B cell (primary cell): ENCODE results near the gene TPCN1. TPM values are rescaled to one million over a fixed set of nuclear protein-coding genes. Genes with fewer than 3 reads are reported as not detected.

Experiments
- ATAC-seq: fragments of 200-7000 bp; cut with Tn5 transposase; one replicate; pipeline ENCODE4 v1.10.0; 2021; ENCODE audit warnings: low read depth, mild to moderate bottlenecking, moderate number of reproducible peaks, moderate library complexity
- CTCF ChIA-PET: fragments of 350-600 bp; sonication (Branson Sonifier 250); formaldehyde crosslinking; loops from one replicate; lab custom pipeline; 2021; ENCODE audit warnings: antibody characterized with exemption, inconsistent platforms; lab: Charles Lee
- POLR2A ChIA-PET: fragments of 350-600 bp; sonication (Branson Sonifier 250); formaldehyde crosslinking; loops from one replicate; lab custom pipeline; 2021; ENCODE audit warnings: antibody characterized with exemption; lab: Charles Lee
- DNase-seq: peaks from one replicate; pipeline ENCODE4 v3.0.0; 2013
- H2AFZ ChIP-seq: 2 replicates; pipeline ENCODE4 v1.6.1; 2012; ENCODE audit warnings: mild to moderate bottlenecking, low read depth, low read length; ENCODE audit not compliant: insufficient read depth, poor library complexity, severe bottlenecking
- H3K27ac ChIP-seq, 2 donors: 1 replicate in 1 of 2; 2 replicates in 1 of 2; pipeline ENCODE4 v1.5.1; 2012 to 2013; ENCODE audit warnings: low read length in 2 of 2, mild to moderate bottlenecking in 2 of 2, moderate library complexity in 1 of 2
- H3K27me3 ChIP-seq, 4 experiments: fragments of 200-600 bp in 1 of 4; sonication (generic) in 1 of 4; replicated peaks in 1 of 4; 1 replicate in 2 of 4; 2 replicates in 2 of 4; pipeline versions ENCODE4 v1.6.1 to v1.7.0; 2013 to 2016; ENCODE audit warnings: low read length in 3 of 4, mild to moderate bottlenecking in 2 of 4, mixed read lengths in 1 of 4, moderate library complexity in 1 of 4; ENCODE audit not compliant: insufficient read depth in 4 of 4, control insufficient read depth in 3 of 4; ENCODE audit errors: control extremely low read depth in 1 of 4
- H3K36me3 ChIP-seq, 2 experiments: replicated peaks in 1 of 2; 1 replicate in 1 of 2; 2 replicates in 1 of 2; pipeline versions ENCODE4 v1.6.1 to v1.7.1; 2013; ENCODE audit warnings: low read length in 1 of 2; ENCODE audit not compliant: insufficient read depth in 2 of 2, control insufficient read depth in 1 of 2; ENCODE audit errors: control extremely low read depth in 1 of 2, extremely low read depth in 1 of 2
- H3K4me1 ChIP-seq, 2 donors: fragments of 200-600 bp in 1 of 2; sonication (generic) in 1 of 2; 1 replicate in 1 of 2; 2 replicates in 1 of 2; pipeline versions ENCODE4 v1.5.1 to v1.6.1; 2013 to 2017; ENCODE audit warnings: low read length in 2 of 2; ENCODE audit not compliant: control insufficient read depth in 2 of 2, insufficient read depth in 2 of 2
- H3K4me2 ChIP-seq: replicated peaks from 2 replicates; pipeline ENCODE3; 2012; ENCODE audit warnings: mild to moderate bottlenecking, low read depth, low read length; ENCODE audit not compliant: poor library complexity, severe bottlenecking
- H3K4me3 ChIP-seq, 5 experiments: fragments of 200-600 bp in 1 of 5; sonication (generic) in 1 of 5; 1 replicate in 3 of 5; 2 replicates in 2 of 5; pipeline versions ENCODE4 v1.5.1 to v1.7.0; 2011 to 2016; ENCODE audit warnings: low read length in 4 of 5, mild to moderate bottlenecking in 4 of 5, low read depth in 2 of 5, control low read depth in 1 of 5, moderate library complexity in 1 of 5; ENCODE audit not compliant: insufficient read depth in 1 of 5; ENCODE audit errors: control extremely low read depth in 1 of 5, extremely low read depth in 1 of 5
- H3K79me2 ChIP-seq: fragments of 200-600 bp; sonication (generic); one replicate; pipeline ENCODE4 v1.6.0; 2016; ENCODE audit warnings: low read length; ENCODE audit not compliant: control insufficient read depth, insufficient read depth
- H3K9ac ChIP-seq: fragments of 200-600 bp; sonication (generic); 2 replicates; pipeline ENCODE4 v1.6.1; 2017; ENCODE audit warnings: mild to moderate bottlenecking, low read length, moderate library complexity
- H3K9me3 ChIP-seq, 3 donors: one replicate each; pipeline versions ENCODE4 v1.6.1 to v1.7.1; 2013; ENCODE audit warnings: low read length in 2 of 3; ENCODE audit not compliant: control insufficient read depth in 2 of 3, insufficient read depth in 1 of 3; ENCODE audit errors: control extremely low read depth in 1 of 3
- H4K20me1 ChIP-seq: 2 replicates; pipeline ENCODE4 v1.6.0; 2012; ENCODE audit warnings: mild to moderate bottlenecking, low read length; ENCODE audit not compliant: insufficient read depth, control insufficient read depth, poor library complexity, severe bottlenecking
- H3K27ac Mint-ChIP-seq: one replicate; pipeline ENCODE4 v1.8.0; 2021; ENCODE audit warnings: mixed read lengths
- H3K27me3 Mint-ChIP-seq: one replicate; pipeline ENCODE4 v1.8.0; 2021; ENCODE audit warnings: mixed read lengths
- H3K4me1 Mint-ChIP-seq: one replicate; pipeline ENCODE4 v1.8.0; 2021; ENCODE audit warnings: mixed read lengths
- H3K4me3 Mint-ChIP-seq: one replicate; pipeline ENCODE4 v1.8.0; 2021; ENCODE audit warnings: mixed read lengths
- H3K9me3 Mint-ChIP-seq: one replicate; pipeline ENCODE4 v1.8.0; 2022; ENCODE audit warnings: mixed read lengths; ENCODE audit not compliant: insufficient read depth
- EZH2 ChIP-seq: IDR thresholded peaks from 2 replicates; pipeline ENCODE4 v1.6.1; 2012; ENCODE audit warnings: borderline replicate concordance, low read depth, mild to moderate bottlenecking, moderate library complexity, low read length; ENCODE audit not compliant: insufficient read depth, poor library complexity, severe bottlenecking
- WGBS: methylation state at CpG from one replicate; pipeline ENCODE4 v1.1.5; 2013; ENCODE audit warnings: missing lambda C conversion rate; ENCODE audit not compliant: insufficient coverage; 5-methylcytosine and 5-hydroxymethylcytosine counted together
- intact Hi-C: fragments of 100-400 bp; cut with micrococcal nuclease; formaldehyde crosslinking; loops from one replicate; pipeline ENCODE4 v1.10.0; 2022
- polyA plus RNA-seq: library from polyadenylated mRNA; depleted of rRNA; stranded (reverse); fragments of >200 nt; gene quantifications from 2 replicates; pipeline ENCODE4 v1.2.3, GENCODE V29; 2012
- total RNA-seq, 2 donors: library from RNA; stranded (reverse); fragments of 120-200 nt in 1 of 2; gene quantifications; 1 replicate in 1 of 2; 2 replicates in 1 of 2; pipeline versions ENCODE4 v1.2.3 to v1.2.4, GENCODE V29; 2013 to 2022
- TF ChIP-seq, protein P1 (sequence below): fragments of 200-600 bp; IDR thresholded peaks from one replicate; pipeline ENCODE4 v1.8.0; 2022; ENCODE audit warnings: antibody characterized with exemption, mild to moderate bottlenecking

The TPCN1 gene
- total and polyA plus RNA-seq, 2 donors (not counting 1 experiment from before 2014, with no cell fraction given): 80.8 to 258 TPM

DNA sequence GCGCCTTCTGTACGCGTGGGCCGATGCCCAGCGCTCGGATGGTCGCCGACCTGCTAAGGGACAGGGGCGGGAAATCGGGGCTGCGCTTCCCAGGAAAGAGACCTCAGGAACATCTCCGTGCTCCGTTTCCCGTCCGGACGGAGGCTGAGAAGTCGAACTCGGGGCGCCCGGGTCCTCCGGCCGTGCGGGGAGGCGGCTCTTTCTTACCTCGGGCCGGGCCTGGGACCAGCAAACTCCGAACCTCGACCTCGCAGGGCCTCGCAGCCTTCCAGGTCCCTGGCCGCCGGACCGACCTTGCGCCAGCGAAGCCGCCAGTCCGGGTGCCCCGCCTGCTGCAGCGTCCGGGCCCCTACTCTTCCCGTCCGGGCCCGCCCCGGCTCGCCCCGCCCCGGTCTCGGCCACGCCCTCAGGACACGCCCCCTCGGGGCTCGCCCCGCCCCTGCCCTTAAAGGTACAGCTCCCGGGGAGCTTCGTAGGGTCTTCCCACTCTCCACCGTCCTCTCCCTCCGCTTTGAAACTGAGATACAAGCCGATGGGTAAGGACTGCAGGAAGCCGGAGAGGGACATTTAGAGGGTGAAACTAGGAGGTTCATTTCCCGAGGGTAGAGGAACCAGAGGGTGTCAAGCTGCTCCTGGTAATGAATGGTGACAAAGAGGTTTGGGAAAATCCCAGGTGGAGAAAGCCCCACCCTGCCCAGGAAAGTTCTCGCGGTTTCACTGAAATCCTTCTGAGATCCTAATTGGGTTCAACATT is 113.7 kb downstream of the TPCN1 start, which contains the start of gene SLC8B1:
SLC8B1 (minus strand) TSS at position 324 of the 754 bp plus-strand sequence. CDS start 2,231 bp downstream, outside the sequence.
- no peaks in the 10 kb centered on the region for H3K9me3 ChIP-seq
- POLR2A ChIA-PET: interaction anchor here (0.6 to 0.9 kb wide), 4 partner anchors 21 to 464 kb away, joined by 3 to 5 read pairs (median 4); no protein-coding TSS in a partner anchor

More for the DNA sequence above, 113.7 kb downstream of the TPCN1 start, which contains the start of gene SLC8B1:
- Histone ChIP-seq H3K9ac (peak within 1 kb of the TSS; percentile 74), H2AFZ (peak within 1 kb of the TSS; percentile 65), H3K4me1 (peaks cover 29 to 36% of the 10 kb centered on the region in 2 donors), H3K79me2 (peaks cover 20% of the 10 kb centered on the region), H3K27ac (peak within 1 kb of the TSS in 1 of 2 donors; percentile 21), H3K4me2 (peak within 1 kb of the TSS; percentile 86), H4K20me1 (no peaks in the 10 kb centered on the region), H3K4me3 (peak within 1 kb of the TSS; percentile 74 to 96 (median 85)), H3K27me3 (no peaks in the 10 kb centered on the region), H3K36me3 (peaks cover 2 to 8% of the 10 kb centered on the region in 2 experiments)
- no peaks in the 10 kb centered on the region for H3K27me3 Mint-ChIP-seq
- peak within 1 kb of the TSS; percentile 98 for H3K4me3 Mint-ChIP-seq
- H3K27ac Mint-ChIP-seq: peak within 1 kb of the TSS; percentile 78
- H3K9me3 Mint-ChIP-seq: no peaks in the 10 kb centered on the region
- no peak for TF ChIP-seq EZH2
- TF ChIP-seq, protein P1, sequence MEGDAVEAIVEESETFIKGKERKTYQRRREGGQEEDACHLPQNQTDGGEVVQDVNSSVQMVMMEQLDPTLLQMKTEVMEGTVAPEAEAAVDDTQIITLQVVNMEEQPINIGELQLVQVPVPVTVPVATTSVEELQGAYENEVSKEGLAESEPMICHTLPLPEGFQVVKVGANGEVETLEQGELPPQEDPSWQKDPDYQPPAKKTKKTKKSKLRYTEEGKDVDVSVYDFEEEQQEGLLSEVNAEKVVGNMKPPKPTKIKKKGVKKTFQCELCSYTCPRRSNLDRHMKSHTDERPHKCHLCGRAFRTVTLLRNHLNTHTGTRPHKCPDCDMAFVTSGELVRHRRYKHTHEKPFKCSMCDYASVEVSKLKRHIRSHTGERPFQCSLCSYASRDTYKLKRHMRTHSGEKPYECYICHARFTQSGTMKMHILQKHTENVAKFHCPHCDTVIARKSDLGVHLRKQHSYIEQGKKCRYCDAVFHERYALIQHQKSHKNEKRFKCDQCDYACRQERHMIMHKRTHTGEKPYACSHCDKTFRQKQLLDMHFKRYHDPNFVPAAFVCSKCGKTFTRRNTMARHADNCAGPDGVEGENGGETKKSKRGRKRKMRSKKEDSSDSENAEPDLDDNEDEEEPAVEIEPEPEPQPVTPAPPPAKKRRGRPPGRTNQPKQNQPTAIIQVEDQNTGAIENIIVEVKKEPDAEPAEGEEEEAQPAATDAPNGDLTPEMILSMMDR: no peak
- DNase-seq (peak; percentile 88), ATAC-seq (peak; percentile 100)
- intact Hi-C loops: loop anchor here (1.0 to 2.0 kb wide), 5 partner anchors 23 to 631 kb away; partner anchors contain the start of genes DDX54, PLBD2, RBM19 and RITA1
- peaks cover 35% of the 10 kb centered on the region for H3K4me1 Mint-ChIP-seq
- WGBS: under 1% methylated on average over 57 of the region's 62 CpGs
- CTCF ChIA-PET: interaction anchor here (0.8 to 1.6 kb wide), 4 partner anchors 9 to 127 kb away, joined by 3 to 4 read pairs (median 4); no protein-coding TSS in a partner anchor
